Measurements from ENCODE around the gene LAGE3.

The LAGE3 gene

DNA sequence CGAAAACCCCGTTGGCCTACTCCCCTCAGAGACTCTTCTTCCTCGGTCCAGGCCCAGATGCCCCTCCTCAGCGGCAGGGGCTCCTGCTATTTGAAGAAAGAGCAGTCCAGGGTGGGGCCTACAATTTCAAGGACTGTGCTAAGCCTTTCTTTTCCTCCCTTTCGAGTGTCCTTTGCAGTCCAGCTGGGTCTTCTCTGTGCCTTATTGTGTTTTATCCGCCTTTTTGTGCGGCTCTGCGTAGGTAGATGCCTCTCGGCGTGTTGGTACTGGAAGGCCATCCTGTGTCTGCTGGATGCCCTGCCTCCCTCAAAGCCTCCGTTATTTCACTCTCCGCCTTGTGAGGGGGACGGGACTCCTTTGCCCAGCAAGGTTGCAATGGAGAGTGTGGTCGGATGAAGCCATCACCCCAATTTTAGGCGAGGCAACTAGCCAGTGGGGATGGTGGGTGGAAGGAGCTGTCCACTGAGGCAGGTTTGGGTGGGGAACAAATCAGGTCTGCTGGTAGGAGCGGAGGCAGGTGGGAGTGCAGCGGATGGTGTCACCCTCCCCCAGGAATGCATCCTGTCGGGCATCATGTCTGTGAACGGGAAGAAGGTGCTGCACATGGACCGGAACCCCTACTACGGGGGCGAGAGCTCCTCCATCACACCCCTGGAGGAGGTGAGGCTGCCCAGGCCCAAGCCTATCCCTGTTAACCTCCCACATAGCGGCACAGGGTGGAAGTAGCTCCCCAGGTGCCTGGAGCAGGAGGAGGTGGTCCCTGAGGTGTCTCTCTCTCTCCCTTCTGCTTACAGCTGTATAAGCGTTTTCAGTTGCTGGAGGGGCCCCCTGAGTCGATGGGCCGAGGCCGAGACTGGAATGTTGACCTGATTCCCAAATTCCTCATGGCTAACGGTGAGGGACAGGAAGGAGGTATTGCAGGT lies 40.8 kb downstream of the LAGE3 start:
- Histone ChIP-seq H3K36me3 (peaks cover 68% of the 10 kb centered on the region), H3K9me3 (no peaks in the 10 kb centered on the region), H3K27me3 (no peaks in the 10 kb centered on the region), H3K27ac (peak overlapping the region; percentile 93), H3K4me1 (ENCODE audit: control insufficient read depth in 1 of 2, insufficient read depth in 1 of 2, low read depth in 1 of 2, low read length in 1 of 2) (peaks cover 12 to 23% of the 10 kb centered on the region in 2 experiments), H3K4me3 (ENCODE audit: low read depth in 1 of 2, low read length in 1 of 2) (peak overlapping the region; percentile 69 to 78)
- TF ChIP-seq CTCF (IDR thresholded peaks at IDR 0.05), result no peak

DNA sequence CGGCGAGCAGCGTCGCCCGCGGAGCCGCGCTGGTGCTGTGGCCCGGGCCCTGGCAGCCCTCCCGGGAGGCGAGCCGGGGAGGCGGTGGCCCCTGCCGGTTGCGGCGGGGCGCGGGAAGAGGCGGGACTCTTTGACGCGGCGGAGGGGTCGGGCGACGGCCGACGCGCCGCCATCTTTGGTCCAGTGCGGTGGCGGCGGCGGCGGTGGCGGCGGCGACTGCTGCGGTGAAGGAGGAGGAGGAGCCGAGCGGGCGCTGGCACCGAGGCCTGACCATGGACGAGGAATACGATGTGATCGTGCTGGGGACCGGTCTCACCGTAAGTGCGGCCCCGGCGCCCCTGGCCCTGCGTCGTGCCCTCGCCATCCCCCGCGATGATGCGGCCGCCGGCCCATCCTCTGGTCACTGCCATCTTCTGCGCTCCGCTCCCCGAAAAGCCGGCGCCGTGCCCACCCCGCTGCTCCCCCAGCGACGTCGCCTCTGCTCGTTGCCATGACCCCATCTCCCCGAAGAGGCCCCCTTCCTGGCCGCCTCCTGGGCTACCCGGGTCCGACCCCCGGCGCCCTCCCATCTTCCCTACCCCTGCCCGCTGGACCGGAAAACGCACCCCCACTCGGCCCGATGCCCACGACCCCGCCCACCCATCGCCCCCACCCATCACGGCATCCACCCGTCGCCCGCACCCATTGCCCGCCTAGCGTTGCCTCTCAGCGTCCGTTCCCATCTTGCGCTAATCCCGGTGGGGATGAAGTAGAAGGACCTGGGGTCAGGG lies 41.9 kb downstream of the LAGE3 start, which contains the start of gene GDI1:
GDI1 (plus strand) TSS at position 172 of the 770 bp plus-strand sequence; CDS start at position 273, 101 bp downstream.
- no peaks in the 10 kb centered on the region for H3K27me3 ChIP-seq
- no peaks in the 10 kb centered on the region for H3K9me3 ChIP-seq
- H3K4me3 ChIP-seq (ENCODE audit: low read depth in 1 of 2, low read length in 1 of 2), result peak within 1 kb of the TSS; percentile 69 to 78
- peaks cover 12 to 23% of the 10 kb centered on the region in 2 experiments for H3K4me1 ChIP-seq (ENCODE audit: control insufficient read depth in 1 of 2, insufficient read depth in 1 of 2, low read depth in 1 of 2, low read length in 1 of 2)
- peak; percentile 15 for TF ChIP-seq CTCF (IDR thresholded peaks at IDR 0.05)
- peak within 1 kb of the TSS; percentile 93 for H3K27ac ChIP-seq
- H3K36me3 ChIP-seq, result peaks cover 70% of the 10 kb centered on the region

DNA sequence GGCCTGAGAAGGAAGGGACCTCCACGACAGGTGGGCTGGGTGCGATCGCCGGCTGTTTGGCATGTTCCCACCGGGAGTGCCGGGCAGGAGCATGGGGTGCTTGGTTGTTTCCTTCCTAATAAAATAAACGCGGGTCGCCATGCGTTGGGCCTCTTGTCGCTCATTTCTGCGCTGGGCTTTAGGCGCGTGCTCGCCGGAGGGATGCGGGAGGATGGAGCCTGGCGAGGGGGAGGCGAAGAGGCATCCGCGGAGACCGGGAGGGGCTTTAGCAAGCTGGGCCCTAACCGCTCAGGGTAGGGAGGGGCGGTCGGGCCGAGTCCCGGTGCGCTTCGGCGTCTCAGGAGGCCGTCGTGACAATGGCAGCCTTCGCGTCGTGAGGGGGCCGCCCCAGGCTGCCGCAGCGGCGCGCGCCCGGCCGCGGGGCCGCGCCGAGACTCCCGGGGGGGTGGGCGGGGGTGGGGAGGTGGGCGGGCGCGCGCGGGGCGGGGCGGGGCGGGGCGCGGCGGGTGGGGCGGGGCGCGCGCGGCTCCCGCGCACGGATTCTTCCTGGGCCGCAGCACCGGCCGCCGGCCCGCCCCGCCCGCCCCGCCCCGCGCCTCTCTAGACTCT lies 42.6 kb downstream of the LAGE3 start:
- no peak for TF ChIP-seq CTCF (IDR thresholded peaks at IDR 0.05)
- Histone ChIP-seq H3K36me3 (peaks cover 65% of the 10 kb centered on the region), H3K9me3 (no peaks in the 10 kb centered on the region)

DNA sequence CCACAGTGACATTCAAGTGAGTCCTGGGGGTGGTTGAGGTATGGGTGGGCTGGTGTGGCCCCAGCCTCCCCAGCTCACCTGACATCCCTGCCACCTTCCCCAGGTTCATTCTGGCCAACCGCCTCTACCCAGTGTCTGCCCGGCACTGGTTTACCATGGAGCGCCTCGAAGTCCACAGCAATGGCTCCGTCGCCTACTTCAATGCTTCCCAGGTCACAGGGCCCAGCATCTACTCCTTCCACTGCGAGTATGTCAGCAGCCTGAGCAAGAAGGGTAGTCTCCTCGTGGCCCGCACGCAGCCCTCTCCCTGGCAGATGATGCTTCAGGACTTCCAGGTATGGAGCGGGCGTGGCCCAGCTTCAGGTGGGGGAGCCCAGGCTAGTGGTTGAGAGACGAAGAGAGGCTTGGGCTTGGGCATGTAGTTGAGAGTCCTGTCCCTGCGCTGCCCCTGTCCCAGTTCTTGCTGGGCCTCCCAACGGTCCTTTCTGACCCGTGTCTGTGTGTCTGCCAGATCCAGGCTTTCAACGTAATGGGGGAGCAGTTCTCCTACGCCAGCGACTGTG lies 43.8 kb downstream of the LAGE3 start:
- Histone ChIP-seq H3K36me3 (peaks cover 53% of the 10 kb centered on the region), H3K27ac (peak overlapping the region; percentile 93), H3K9me3 (no peaks in the 10 kb centered on the region), H3K4me1 (ENCODE audit: control insufficient read depth in 1 of 2, insufficient read depth in 1 of 2, low read depth in 1 of 2, low read length in 1 of 2) (peaks cover 27 to 42% of the 10 kb centered on the region in 2 experiments), H3K4me3 (ENCODE audit: low read depth in 1 of 2, low read length in 1 of 2) (no peak overlapping the region), H3K27me3 (no peaks in the 10 kb centered on the region)
- TF ChIP-seq CTCF (IDR thresholded peaks at IDR 0.05), result no peak

More for the DNA sequence above, 42.6 kb downstream of the LAGE3 start:
- peak overlapping the region; percentile 93 for H3K27ac ChIP-seq
- H3K4me3 ChIP-seq (ENCODE audit: low read depth in 1 of 2, low read length in 1 of 2), result peak overlapping the region; percentile 69 to 78
- H3K4me1 ChIP-seq (ENCODE audit: control insufficient read depth in 1 of 2, insufficient read depth in 1 of 2, low read depth in 1 of 2, low read length in 1 of 2), result peaks cover 15 to 29% of the 10 kb centered on the region in 2 experiments
- H3K27me3 ChIP-seq, result no peaks in the 10 kb centered on the region
